ENCODE results near the gene SUSD4.
"Not testable (repeated sequence)": the region's sequence is repeated elsewhere in the genome, so short reads cannot be mapped to it uniquely, and the experiment has no call there.

SUSD4 gene, protein sequence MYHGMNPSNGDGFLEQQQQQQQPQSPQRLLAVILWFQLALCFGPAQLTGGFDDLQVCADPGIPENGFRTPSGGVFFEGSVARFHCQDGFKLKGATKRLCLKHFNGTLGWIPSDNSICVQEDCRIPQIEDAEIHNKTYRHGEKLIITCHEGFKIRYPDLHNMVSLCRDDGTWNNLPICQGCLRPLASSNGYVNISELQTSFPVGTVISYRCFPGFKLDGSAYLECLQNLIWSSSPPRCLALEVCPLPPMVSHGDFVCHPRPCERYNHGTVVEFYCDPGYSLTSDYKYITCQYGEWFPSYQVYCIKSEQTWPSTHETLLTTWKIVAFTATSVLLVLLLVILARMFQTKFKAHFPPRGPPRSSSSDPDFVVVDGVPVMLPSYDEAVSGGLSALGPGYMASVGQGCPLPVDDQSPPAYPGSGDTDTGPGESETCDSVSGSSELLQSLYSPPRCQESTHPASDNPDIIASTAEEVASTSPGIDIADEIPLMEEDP

DNA sequence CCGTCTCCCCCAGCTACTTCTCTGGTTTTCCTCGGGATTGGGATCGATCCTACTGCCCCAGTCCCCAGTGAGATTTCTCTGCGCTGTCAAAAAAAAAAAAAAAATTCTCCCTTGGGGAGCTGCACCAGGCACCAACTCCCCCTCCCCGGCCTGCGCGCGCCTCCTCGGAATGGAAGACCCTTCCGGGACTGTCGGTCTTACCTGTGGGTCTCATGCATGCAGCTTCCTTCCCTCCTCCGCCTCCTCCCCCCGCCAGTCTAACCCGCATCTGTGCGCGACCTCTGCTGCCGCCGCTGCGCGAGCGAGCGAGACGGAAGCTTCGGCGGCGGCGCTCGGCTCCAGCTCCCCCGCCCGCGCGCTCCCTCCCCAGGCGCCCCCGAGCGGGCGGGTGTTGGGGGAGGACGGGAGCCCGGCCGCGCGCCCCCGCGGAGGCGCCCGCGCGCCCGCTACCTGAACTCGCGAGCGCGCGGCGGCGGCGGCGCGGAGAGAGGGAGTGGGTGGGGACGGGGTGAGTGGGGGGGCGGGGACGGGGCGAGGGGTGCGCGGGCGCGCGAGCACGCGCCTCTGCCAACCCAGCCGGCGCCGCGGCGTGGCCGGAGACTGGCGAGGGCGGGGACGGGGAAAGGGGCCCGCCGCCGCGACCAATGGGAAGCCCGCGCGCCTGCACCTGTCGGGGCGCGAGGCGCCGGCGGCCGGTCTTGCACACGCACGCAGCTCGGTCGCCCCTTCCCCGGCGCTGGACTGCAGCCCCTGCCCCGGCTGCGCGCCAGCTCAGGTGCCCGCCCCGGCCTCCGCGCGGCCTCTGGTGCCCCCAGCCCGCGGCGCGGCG, at the start of gene SUSD4:
Gene SUSD4 (minus strand): TSS at position 321 of the 829 bp plus-strand sequence. CDS start 751 bp downstream, outside the sequence.
- peak; percentile 68 for DNase-seq

DNA sequence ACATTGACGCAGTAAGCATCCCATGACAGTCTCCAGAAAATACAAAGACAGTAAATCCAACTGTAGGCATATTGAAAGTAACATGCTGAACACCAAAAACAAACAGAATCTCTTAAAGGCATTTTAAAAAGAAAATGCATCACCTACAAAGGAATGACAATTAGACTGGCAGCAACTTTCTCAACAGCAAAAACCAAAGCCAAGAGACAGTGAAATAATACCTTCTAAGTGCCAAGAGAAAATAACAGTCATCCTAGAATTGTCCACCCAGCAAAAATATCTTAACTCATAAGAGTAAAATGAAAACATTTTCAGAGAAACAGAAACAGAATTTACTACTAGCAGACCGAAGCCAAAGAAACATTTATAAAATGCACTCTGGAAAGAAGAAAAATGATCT, 49.2 kb upstream of the SUSD4 start:
- DNase-seq, result no peak

DNA sequence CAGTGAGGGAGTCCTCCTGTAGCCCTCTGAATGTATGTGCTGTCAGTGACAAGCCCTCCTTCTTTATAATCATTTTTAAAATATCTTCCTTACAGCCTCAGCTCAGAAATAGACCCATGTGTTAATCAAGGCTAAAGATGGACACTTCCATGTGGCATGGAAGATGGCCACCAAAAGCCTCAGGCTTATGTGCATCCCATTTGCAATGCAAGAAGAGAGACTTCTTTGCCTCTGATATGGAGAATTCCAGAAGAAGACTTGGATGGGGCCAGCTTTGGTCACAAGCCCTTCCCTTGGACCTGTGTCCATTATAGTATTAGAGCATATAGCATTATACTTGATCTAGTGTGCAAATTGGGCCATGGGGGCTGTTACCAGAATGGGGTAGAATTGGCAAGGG, 47.7 kb upstream of the SUSD4 start:
- no peak for DNase-seq

DNA sequence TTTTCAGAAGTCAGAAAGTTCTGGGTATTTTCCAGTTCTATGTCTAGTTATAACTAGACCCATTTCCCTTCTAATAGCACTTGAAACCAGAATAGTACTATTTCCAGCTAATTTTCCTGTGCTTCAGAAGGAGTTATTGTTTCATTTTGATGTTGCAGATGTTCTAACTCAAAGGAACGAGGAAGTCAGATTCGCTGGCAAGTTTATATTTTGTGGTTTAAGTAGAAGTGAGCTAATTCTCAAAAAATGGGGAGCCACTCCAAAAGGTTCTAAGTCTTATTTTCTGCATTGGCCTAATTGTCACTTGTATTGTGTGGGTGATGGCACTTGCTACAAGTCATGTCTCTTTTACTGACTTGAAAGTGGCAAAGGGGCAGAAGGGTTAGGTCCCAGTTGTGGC, 47.3 kb upstream of the SUSD4 start:
- DNase-seq, result no peak

DNA sequence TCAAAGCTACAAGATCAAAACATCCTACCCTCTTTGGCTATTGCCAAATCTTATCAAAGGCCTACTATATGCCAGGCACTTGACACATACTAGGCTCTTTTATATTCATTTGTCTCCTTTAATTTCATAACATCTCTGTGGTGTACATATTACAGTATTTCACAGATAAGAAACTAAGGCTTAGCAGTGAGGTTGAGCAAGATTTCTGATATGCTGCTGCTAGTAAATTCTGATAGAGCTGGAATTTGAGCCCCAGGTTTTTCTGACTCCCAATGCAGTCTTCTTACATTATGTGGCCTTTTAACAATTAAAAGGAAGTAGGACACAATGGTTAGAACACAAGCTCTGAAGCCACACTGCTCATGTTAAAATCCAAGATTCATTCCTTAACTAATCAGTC, 46.1 kb upstream of the SUSD4 start:
- no peak for DNase-seq

DNA sequence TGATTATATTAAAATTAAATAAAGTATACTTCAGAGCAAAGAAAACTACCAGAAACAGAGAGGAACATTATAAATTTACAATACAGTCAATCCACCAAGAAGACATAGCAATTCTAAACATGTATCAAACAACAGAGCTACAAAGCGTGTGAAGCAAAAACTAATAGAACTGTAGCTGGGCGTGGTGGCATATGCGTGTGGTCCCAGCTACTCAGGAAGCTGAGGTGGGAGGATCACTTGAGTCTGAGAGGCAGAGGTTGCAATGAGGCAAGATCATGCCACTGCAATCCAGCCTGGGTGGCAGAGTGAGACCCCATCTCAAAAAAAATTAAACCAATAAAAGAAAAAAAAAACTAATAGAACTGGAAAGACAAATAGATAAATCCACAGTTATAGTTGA, 41.5 kb upstream of the SUSD4 start:
- DNase-seq, result no peak

DNA sequence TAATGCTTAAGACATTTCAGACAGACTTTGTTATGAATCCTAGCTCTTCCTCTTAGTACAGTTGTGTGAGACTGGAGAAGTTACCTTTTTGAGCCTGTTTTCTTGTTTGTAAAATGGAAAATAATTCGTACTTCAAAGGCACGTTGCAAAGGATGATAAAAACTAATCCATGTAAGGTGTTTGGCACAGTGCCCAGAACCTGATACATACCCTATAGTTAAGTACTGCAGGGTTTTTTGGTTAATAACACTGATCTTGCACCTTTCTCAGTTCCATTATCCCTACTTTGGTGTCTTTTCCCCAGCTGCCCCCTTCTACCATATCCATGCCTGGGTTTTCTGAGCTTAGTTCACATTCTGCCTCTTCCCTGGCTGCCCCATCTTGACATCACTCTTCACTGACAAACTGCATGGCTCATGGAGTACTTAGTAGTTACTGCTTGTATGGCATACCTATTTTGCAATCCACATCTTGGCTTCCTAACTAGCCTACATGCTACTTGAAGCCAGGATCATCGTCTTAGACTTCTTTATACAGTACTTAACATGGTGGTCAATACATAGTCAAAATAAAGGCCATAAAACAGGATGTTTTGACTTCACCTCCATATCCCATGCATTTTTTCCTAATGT, 39.3 kb upstream of the SUSD4 start:
- DNase-seq, result no peak

DNA sequence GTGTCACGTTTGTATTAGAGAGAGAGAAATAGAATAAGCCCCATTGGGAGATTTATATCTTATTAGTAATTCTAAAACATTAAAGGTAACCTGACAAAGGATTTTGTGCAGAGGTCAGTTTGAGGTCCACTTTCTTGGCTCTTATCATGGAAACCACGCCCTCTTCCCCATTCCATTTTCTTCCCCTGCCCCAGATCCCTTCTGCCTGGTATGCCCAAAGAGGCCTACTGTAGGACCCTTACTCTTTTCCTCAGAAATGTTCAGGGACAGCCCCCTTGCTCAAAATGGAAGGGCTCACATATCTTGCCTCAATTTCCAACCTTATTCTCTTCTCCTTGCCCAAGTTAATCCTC, 38.8 kb upstream of the SUSD4 start:
- no peak for DNase-seq

DNA sequence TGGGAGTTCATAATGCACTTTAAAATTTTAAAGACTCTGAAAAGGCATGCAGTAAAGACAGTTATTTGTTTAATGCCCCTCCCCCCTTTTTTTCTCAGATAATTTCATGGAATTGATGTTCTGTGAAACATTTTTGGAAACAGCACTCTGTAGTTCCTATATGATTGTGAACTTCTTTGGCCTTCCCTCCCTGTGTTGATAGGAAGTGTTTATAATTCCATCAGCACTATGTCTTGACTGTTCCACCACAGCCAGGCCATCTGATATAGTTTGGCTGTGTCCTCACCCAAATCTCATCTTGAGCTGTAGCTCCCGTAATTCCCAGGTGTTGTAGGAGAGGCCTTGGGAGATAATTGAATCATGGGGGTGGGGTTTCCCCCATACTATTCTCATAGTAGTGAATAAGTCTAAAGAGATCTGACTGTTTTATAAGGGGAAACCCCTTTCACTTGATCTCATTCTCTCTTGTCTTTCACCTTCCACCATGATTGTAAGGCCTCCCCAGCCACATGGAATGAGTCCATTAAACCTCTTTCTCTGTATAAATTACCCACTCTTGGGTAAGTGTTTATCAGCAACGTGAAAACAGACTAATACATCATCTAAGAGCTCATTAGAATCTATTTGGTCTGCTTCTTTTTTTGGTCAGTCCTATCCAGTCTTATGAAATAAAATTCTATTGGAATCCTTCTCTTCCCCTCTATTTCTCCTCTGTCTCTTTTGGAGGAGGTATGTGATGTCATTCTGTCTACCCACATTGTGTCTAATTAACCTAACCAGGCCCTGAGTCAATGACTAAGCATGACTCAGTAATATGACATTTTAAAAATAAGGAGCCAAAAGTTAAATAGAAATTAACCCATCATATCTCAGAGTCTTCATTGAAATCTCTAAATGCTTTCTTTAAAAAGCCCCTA, 38.2 kb upstream of the SUSD4 start:
- DNase-seq, result no peak

DNA sequence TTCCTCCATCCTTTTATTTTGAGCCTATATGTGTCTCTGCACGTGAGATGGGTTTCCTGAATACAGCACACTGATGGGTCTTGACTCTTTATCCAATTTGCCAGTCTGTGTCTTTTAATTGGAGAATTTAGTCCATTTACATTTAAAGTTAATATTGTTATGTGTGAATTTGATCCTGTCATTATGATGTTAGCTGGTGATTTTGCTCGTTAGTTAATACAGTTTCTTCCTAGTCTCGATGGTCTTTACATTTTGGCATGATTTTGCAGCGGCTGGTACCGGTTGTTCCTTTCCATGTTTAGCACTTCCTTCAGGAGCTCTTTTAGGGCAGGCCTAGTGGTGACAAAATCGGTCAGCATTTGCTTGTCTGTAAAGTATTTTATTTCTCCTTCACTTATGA, 35.4 kb upstream of the SUSD4 start:
- not testable (repeated sequence) for DNase-seq

DNA sequence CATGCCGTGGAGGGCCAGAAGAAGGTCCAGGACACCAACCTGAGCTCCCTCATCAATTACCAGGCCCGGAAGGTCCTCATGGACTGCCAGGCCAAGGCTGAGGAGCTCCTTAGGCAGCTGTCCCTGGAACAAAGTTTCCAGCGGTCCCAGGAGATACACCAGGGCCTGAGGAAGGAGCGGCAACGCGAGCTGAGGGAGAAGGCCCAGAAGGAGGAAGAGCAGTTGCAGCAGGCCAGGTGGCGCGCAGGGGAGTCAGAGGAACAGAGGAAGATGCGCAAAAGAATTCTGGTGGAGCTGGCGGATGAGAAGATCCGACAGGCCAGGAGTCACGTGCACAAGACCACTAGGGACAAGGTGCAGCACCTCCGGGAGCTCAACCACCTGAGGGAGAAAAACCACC, 30.7 kb upstream of the SUSD4 start:
- DNase-seq, result no peak

DNA sequence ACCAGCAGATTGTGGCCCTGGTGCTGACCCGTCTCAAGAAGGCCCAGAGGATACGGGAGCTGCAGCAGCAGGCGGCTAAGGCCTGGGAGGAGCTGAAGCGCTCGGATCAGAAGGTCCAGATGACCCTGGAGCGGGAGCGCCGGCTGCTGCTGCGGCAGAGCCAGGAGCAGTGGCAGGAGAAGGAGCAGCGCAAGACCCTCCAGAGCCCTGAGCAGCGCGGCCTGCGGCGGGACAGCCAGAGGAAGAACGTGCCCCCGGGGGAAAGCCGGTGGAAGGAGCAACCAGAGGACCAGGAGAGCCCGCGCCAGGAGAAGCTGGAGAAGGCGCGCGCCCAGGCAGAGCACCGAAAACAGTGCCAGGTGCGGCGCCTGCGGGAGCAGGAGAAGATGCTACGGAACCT, 30.3 kb upstream of the SUSD4 start:
- no peak for DNase-seq

DNA sequence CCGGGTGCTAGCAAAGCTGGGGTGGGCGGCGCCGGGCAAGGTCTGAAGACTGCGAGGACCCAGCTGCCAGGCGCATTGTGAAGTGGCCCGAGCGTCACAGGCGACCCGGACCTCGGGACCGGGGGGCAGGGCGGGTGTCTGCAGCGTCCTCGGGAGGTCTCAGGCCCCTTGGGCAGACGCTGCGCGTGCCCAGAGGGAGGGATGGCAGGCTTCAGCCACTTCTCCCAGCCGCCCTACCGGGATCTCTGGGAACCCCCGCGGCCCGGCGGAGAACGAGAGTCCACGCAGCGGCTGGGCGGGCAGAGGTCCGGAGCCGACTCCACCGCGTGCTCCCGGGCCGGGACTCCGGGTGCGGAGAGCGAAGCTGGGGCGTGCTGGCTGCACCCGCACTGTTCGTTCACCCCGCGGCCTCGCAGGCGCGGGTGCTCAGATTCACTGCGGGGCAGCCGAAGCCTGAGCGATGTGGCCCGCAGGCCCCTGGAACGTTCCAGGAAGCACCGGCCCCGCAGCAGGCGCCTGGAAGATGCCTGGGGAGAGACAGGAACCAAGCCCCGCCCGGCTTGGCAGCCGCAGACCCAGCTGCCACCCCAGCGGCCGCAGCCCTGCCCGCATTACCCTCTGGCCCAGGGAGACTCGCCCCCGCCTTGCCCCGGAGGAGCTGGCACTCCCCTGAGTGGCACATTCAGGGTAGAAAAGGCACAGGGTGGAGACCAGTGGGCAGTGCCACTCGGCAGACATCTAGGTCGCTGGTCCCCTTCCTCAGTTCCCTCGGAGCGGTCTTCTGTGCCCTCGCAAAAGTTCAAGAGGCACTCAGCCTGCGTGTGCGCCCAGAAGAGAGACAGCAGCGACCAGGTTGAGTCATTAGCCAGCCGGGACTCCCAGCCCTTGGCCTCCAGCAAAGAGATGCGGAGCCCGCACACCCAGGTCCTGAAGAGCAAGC, 29.6 kb upstream of the SUSD4 start, which contains the start of gene CCDC185:
Gene CCDC185 (plus strand): TSS at position 141 of the 940 bp plus-strand sequence. CDS start 61 bp downstream, at position 202.
- no peak for DNase-seq

DNA sequence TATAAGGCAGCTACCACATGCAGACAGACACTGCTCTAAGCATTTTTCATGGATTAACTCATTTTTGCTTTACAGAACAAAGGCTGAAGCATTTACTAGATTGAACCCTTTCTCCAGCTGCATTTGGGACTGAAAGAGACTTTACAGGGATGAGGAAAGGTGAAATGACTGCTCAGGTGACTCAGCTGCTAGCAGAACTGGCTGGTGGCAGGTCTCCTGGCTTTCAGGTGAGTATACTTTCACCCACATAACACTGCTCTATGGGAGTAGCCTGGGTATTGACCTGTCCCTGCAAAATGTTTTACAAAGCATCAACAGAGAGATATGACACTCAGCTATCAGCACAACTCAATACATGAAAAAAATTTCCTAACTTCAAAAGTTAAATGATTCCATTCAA, 26.6 kb upstream of the SUSD4 start:
- DNase-seq, result no peak

DNA sequence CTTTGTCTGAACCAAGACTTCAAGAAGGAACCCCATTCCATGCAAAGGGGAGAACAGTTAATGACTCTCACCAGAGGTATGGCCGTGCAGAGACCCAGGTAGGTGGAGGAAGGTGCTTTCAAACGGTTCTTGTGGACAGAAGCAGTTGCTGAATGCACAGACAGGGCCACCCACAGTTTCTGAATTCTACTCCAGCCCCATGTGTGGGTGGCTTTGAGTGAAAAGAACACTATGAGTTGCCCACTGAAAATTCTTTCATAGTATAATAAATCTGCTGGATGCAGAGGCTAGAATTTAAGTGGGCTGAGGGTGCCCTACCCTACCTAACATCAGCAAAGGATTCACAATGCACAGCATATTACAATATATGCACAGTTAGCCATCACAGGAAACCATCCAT, 22.0 kb upstream of the SUSD4 start:
- no peak for DNase-seq

DNA sequence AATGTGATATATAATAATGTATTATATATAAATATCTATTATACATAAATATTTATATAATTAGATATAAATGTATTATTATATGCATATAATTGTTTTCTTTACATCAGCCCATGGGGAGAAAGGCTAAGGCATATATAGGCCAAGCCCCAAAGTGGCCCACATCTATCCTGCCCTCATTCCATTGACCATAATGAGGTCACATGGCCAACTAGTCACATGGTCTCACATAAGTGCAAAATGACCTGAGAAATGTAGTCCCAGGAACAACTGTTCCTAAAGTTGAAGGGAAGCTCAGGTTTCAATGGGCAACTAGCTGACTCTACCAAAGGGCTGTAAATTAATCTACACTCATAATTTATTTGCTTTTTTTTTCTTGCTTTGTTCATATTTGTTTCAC, 14.8 kb upstream of the SUSD4 start:
- DNase-seq, result no peak

DNA sequence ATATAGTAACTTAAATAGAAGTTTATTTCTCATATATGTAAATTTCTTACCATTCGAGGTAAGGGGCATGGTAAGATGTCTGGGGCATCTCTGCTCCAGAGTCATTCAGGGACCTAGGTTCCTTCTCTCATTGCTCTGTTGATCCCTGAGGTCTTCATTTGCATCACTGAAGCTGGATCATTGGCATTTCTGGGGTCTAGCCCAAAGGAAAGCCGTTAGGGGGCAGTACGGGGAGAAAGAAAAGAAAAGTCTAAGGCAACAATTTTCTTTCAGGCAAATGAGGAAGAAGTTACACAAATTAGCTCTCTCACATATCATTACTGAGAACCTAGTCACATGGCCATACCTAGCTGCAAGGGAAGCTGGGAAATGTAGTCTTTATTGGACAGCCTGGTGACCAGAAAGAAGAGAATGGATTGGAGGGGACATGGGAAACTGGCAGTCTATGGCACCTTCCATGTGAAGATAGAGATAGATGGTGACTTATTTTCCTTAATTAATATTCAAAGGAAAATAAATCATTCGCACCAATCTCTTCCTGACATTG, 10.2 kb upstream of the SUSD4 start:
- DNase-seq, result no peak

DNA sequence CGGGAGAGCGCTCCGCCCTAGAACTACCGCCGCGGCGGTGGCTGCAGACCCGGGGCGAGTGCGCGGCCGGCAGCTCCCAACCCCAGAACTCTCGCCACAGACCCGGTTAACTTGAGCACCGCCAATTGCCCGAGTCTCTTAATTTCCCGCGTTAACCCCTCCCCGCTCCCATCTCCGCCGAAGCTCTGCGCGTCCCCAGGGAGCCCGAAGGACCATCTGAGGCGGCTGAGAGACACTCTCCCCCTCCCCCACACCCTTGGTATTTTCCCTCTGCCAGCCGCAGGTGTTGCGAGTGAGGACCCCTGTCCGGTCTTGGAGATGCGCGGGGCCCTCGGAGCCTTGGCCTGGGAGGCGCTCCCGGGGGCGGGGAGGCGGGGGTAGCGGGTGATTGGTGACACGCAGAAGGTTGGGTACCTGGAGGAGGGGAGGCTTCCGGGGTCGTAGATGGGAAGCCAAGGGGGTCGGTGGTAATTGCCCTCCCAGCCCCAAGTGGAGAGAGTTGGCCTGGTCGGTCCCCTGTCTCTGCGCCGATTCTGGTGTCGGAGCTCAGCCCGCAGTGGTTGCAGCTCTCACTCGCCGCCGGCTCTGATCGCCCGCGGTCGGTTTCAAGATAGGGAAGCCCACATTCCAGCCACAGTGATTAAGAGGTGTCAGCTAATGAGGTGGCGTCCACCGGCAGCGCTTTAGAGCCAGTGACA, 858 bp upstream of the SUSD4 start:
- peak; percentile 32 for DNase-seq

DNA sequence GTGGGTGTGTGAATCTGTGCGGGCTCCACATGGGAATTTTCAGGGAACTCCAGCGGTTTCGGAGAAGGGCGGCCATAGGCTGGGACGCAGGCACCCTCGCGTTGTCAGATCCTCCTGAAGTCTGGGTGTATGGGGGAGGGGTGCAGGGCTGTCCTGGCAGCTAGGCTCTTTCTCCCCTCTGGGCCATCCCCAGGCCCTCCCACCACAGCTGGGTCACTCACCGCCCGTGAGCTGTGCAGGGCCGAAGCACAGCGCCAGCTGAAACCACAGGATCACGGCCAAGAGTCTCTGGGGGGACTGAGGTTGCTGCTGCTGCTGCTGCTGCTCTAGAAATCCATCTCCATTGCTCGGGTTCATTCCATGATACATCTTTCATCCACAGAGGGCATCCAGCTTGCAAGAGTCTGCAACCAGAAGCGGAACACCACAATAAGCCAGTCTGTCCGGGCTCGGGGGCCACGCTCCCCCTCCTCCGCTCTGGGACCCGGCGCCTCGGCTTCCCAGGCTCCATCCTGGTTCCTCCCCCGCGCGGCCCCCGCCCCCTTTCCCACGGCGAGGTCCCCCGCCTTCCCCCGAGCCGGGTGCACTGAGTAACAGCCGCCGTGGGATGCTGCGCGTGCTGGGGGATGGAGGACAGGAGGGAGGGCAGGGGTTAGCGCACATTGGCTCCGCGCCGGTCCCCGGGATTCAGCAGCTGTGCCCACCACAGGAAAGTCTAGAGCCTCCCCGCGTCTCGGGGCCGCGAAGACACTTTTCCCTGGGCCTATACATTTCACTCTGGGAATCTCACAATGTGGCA, 720 bp downstream of the SUSD4 start:
- DNase-seq, result peak; percentile 26

Data from activated CD8-positive, alpha-beta memory T cell treated with anti-CD3 and anti-CD28 coated beads, Interleukin-2, amount 50 U/mL, for 4 hours (primary cell).